AG09319 (cell line): ENCODE data around the gene SSC5D.
A peak's percentile ranks its signal among the peaks of the same experiment; 100 is the strongest.

Experiments used
- DNase-seq: peaks from one replicate; pipeline ENCODE4 v3.0.0-alpha.2; 2010; ENCODE audit warnings: low read depth; ENCODE audit errors: extremely low read depth
- TF ChIP-seq, protein P1 (sequence below): IDR thresholded peaks from 2 replicates; pipeline ENCODE4 v1.5.1; 2011; ENCODE audit warnings: low read depth, mild to moderate bottlenecking, inconsistent platforms, low read length, moderate library complexity

SSC5D gene

DNA sequence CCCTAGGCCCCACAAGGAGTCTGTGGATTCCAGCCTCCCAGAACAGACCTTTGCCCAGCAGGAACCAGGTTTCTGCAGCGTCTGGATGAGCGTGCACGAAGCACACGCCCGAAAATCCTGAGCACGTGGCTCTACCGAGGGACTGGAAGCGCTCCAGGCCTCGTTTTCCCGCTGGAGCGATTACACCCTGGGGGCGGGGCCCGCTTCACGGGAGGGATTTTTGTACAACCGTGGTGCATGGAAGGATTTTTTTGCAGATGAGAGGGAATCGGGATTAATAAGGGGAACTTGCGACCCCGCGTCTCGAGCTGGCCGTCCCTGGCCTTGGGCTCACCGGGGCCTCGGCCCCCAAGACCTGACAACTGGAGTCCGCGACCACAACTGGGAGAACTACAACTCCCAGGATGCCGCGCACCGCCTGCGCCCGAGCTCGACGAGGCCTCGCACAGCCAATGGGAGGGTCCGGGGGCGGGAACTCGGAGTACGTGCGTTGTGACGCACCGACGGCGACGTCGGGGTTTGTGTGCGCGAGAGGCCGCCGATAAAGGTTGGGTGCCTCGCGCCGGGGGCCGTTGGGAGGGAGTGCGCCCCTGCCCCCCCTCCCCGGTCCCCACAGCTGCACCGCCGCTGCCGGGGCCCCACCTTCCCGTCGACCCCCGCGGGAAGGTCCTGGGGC is 12.0 kb upstream of the SSC5D start, which contains the start of gene ZNF628:
Gene ZNF628, plus strand, starts transcription at position 518 of the 676 bp plus-strand sequence. CDS start 3,294 bp downstream, outside the sequence.
- peak; percentile 91 for DNase-seq
- TF ChIP-seq, protein P1, sequence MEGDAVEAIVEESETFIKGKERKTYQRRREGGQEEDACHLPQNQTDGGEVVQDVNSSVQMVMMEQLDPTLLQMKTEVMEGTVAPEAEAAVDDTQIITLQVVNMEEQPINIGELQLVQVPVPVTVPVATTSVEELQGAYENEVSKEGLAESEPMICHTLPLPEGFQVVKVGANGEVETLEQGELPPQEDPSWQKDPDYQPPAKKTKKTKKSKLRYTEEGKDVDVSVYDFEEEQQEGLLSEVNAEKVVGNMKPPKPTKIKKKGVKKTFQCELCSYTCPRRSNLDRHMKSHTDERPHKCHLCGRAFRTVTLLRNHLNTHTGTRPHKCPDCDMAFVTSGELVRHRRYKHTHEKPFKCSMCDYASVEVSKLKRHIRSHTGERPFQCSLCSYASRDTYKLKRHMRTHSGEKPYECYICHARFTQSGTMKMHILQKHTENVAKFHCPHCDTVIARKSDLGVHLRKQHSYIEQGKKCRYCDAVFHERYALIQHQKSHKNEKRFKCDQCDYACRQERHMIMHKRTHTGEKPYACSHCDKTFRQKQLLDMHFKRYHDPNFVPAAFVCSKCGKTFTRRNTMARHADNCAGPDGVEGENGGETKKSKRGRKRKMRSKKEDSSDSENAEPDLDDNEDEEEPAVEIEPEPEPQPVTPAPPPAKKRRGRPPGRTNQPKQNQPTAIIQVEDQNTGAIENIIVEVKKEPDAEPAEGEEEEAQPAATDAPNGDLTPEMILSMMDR: no peak

DNA sequence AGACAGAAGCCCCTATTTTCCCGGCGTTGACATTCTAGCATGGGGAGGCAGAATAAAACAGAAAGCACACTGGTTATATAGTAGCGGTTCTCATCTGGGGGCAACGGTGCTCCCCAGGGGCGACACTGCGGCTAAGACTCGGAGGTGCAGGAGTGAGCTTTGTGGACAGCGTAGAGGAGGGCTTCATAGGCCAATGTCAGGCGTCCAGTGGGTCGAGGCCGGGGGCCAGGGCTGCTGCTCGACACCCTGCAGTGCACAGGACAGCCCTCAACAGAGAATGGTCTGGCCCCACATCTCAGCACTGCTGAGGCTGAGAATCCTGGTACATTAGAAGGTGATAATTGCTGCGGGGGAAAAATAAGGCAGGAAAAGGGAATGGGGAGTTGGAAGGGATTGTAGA is 10.3 kb upstream of the SSC5D start:
- no peak for DNase-seq
- TF ChIP-seq, protein P1: no peak

DNA sequence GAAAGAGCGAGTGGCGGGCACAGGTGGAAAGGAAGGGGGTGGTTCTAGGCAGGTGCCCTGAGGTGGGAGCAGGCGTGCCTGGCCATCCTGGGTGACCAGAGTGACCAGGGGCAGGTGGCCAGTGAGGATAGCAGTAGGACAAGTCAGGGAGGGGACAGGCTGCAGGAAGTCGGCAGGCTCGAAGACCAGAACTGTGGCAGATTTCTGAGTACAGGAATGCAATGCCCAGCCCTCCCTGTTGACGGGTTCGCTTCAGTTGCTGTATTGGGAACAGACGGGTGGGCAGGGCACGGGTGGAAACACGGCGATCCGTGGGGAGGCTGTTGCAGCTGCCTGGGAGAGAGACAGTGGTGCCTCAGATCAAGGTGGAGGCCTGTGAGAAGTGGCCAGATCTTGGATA is 9.9 kb upstream of the SSC5D start:
- TF ChIP-seq, protein P1: no peak
- no peak for DNase-seq

DNA sequence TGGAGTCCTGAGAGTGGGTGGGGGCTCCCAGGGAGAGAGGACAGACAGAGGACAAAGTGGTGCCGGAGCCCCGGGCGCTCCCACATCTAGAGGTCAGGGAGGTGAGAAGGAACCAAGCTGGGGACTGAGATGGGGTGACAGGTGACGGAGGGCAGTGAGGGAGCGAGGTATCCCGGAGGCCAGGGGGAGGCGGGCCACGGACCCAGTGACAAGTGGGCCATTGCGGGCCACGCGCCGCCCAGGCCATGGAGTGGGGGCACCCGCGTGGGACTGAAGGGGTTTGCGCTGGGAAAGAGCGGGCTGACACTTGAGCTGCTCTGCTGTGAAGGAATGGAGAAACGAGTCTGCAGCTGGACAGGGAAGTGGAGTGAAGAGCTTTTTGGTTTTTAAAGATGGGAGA is 9.2 kb upstream of the SSC5D start:
- no peak for DNase-seq
- TF ChIP-seq, protein P1: no peak

DNA sequence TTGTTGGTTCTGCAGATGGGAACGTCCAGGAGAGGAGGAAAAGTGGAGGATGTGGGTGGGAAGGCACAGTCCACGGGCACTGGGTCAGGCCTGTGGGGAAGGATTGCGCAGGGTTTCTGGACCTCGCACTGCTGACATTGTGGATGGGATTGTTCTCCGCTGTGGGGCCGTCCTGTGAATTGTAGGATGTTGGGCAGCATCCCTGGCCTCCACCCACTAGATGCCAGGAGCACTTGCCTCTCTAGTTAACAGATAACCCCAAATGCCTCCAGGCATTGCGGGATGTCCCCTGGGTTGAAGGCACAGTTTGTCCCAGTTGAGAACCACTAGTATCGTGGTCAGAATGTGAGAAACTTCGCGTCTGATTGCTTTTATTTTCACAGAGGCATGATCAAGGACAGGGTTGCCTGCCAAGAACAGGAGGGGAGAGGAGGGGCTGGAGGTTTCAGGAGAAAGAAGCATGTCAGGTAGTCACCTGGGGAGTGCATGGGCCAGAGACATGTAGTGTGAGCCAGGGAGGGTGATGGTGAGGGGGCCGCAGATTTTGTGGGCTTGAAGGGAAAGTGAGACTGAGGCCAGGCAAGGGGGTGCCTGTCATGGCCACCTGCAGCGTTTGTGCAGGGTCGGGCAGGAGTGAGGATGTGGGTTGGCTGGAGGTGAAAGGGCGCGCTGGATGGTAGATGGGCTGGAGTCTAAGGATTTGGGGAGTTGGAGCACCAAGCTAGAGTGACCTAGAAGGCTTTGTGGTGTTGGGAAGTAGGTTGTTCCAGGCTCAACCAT is 8.6 kb upstream of the SSC5D start:
- TF ChIP-seq, protein P1: no peak

DNA sequence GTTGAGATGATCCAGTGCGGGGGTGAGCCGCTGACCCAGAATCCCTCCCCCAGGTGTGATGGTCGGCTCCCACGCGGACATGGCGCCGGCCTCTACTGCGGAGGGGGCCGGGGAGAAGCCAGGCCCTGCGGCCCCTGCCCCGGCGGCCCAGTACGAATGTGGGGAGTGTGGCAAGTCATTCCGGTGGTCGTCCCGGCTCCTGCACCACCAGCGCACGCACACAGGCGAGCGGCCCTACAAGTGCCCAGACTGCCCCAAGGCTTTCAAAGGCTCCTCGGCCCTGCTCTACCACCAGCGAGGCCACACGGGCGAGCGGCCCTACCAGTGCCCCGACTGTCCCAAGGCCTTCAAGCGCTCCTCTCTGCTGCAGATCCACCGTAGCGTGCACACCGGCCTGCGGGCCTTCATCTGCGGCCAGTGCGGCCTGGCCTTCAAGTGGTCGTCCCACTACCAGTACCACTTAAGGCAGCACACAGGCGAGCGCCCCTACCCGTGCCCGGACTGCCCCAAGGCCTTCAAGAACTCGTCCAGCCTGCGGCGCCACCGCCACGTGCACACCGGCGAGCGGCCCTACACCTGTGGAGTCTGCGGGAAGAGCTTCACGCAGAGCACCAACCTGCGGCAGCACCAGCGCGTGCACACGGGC is 7.0 kb upstream of the SSC5D start:
- no peak for DNase-seq
- TF ChIP-seq, protein P1: no peak

More for the DNA sequence above, 8.6 kb upstream of the SSC5D start:
- no peak for DNase-seq

DNA sequence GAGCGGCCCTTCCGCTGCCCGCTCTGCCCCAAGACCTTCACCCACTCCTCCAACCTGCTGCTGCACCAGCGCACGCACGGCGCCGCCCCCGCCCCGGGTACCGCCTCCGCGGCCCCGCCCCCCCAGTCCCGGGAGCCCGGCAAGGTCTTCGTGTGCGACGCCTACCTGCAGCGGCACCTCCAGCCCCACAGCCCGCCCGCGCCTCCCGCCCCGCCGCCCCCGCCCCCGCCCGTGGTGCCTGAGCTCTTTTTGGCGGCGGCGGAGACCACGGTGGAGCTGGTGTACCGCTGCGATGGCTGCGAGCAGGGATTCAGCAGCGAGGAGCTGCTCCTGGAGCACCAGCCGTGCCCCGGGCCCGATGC is 6.5 kb upstream of the SSC5D start:
- TF ChIP-seq, protein P1: no peak
- DNase-seq: no peak
